Suppressor macrophage treated with lipopolysaccharide for 4 hours (primary cell): ENCODE measurements around the gene SDK1.
A peak's percentile ranks its signal among the peaks of the same experiment; 100 is the strongest.

Source experiments
- DNase-seq: peaks from one replicate; pipeline ENCODE4 v3.0.0-alpha.2; 2020

Gene SDK1

DNA sequence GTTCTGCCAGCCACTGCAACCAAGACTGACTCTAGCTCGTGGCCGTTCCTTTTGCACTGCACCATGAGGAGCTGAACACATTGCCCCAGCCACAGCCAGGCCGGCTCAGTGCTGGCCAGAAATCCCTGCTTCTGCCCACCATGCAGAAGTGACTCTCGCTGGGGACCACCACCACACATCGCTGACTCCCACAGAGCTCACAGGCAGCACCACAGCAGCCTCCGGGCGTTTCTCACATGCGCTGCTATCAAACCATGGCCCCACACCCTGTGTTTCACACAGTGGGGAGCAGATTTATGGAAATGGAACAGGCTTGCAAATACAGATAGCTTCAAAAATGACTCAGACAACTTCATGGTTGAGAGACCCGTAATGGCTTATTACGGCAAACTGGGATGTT, 15.4 kb upstream of the SDK1 start:
- DNase-seq, result no peak

DNA sequence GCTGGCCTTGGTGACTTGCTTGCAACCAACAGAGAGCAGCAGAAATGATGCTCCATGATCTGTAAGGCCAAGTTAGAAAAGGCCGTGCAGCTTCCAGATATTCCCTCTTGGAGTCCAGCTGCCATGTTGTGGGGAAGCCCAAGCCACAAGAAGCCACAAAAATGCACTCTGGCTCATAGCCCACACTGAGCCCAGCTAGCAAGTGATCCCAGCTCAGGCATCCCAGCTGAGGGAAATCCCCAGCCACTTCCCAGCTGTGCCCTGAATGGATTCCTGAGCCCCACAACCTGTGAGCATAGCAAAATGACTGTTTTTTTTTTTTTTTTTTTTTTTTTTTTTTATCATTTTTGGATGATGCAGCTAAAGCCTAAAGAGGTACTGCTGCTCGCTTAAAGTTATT, 11.1 kb upstream of the SDK1 start:
- DNase-seq, result no peak

DNA sequence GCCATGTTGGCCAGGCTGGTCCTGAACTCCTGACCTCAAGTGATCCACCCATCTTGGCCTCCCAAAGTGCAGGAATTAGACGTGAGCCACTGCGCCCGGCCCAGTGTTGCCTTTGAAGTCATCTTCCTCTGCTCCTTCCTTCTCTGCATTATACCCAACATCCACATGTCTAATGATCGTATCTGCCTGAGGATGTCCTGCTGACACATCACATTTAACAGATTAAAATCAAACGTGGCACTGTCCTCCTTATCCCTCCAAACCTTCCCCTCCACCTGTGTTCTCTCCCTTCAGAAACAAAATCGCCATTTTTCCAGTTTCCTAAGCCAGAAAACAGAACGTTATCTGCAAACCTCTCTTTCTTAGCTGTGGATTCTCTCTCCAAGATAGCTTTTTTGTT, 8.4 kb upstream of the SDK1 start:
- no peak for DNase-seq

DNA sequence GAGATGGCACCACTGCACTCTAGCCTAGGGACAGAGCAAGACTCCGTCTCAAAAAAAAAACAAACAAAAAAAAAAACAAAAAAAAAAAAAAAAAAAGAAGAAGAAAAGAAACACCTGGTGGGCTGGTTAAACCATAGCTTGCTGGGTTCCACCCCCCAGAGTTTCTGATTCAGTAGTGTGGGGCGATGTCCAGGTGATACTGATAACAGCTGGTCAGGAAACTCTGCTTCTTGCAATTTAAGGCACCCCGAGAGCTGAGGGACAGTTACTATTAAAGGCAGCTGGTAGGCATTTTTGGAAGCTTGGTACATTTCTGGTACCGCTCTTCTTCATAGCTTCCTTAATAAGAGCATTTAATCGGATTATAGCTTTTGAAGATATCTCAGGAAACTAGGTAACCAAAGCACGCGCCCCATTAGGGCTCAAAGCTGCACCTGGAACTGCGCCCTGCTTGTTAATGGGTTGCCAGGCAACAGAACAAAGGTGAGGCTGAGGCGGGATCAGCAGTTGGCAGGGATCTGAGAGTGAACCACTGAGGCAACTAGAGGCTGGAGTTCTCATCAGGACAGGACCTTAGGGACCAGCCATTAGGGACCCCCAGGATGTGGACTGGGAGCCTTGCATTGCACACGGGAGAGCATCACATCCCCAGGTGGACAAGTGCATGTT, 6.5 kb upstream of the SDK1 start:
- no peak for DNase-seq

DNA sequence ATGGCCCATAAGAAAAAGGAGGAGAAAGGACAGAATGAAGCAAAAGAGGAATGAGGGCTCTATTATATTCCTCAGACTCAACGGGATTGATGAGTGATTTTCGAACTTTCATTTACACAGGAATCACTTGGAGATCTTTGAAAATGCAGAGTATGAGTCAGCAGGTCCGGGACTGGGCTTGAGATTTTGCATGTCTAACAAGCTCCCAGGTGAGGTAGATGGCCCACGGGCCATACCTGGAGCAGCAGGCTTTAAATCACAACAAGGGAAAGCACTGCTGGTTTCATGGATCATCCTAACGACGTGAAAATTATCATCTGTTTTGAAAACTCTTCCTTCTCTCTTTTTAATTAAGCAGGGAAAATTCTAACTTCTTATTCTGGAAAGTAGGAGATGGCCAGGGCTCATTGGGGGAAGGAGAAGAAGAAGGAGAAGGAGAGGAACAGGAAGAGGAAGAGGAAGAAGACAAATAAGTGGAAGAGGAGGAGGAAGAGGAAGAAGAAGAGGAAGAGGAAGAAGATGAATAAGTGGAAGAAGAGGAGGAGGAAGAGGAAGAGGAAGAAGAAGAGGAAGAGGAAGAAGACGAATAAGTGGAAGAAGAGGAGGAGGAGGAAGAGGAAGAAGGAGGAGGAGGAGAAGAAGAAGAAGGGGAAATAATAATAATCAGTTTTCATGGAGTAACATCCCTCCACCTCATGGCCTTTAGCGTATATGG, 3.8 kb upstream of the SDK1 start:
- DNase-seq, result no peak

DNA sequence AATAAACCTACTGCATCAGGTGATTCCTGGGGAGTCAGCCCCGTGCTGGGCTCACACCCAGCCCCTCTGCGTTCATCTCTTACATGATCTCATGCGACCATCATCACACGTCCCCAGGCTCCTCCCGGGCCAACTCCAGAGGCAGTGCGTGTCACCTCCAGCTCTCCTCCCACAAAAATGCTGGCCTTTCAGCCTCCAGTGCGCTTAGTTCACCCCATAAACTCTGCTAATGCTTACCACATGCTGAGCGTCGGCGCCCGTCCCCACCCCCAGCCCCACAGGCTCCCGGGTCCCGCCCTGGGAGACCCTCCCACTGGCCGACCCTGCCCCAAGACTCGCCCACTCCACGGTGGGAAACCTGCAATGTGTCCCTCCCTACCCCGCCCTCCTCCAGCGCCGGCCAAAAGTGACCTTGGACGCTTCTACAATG, 816 bp upstream of the SDK1 start:
- no peak for DNase-seq

DNA sequence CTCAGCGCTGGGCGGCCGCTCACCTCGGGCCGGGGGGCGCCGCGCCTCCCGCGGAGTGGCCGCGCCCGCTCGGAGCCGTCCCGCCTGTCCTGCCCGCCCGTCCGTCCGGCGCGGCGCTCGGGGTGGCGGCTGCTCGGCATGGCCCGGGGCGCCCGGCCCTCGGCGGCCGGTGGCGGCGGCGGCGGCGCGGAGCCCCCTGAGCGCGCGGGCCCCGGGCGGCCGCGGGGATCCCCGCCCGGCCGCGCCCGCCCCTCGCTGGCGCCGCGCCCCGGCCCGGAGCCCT, 338 bp downstream of the SDK1 start:
- no peak for DNase-seq

DNA sequence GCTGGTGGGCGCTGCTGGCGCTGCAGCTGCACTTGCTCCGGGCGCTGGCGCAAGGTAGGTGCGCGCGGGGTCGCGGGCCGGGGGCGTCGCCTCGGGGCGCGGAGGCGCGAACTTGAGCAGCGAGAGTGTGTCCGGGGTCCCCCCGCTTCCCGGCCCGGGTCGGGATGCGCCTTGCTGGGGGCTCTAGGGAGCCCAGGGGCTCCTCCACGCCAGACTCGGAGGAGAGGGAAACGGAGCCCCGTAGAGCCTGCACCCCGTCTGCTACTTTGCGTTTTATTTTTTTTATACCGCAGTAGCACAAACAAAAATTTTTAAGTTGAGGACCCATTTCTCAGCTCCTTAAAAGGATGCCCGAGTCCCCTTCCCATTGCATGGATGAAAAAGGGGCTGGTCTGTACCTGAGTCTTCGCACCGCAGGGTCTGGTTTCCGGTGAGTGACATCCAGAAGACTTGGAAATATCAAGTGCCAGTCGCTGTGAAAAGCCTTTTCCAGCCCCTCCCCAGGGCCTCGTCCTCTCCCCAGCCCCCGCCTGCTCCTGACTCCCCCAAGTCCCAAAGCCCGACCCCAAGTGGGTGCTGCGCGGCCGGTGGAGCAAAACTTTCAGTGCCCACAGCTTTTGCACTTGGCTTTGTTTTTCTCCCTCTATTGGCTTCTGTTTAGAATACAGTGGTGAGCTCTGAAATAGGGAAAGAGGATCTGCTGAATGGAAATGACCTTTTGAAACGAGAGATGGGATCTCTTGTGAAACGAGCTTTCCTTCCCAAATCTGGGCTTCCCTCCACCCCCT, 973 bp downstream of the SDK1 start:
- peak; percentile 40 for DNase-seq

DNA sequence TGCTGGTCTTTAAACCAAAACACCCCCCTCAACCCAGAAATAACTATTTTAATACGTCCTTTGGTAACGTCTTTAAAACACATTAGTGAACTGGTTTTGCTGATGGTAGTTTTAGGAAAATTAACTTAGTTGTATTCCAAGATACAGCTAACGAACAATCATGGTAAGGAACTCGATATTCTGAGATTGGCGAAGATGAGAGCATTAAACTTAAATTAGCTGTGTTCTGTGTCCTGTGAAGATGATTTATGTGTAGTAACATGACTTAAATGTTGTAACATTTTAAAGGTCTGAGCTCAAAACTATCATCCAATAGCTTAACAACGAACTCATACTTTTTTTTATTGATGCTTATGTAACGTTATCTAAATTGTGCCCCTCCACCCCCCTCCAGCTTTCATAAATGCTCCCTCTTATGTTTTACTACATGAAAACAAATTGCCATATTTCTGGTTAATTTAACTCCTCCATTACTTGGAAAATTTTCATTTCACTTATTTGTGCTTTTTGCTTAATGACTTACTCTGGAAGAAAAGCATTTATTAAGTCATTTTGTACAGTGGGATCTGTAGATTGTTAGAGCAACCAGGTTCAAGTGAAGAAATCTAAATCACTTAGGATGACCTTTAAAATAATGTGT, 1.7 kb downstream of the SDK1 start:
- DNase-seq, result no peak

DNA sequence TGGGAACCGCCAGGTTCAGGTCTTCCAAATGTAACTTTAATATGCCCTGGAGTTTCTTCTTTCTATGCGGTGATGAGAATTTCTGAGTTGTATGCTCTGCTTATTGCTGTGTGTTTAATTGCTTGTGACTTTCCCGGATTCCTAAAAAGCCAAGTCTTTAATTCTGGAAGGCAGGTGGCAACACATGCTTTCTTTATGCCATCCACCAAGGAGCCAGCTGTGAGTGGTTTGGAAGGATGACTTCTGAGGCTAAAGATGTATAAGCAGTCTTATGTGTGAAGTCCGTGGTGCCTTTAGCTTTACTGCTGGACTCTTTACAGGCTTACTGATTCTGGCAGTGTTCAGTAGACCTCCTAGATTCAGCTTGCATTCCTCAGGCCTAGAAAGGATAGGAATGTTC, 3.1 kb downstream of the SDK1 start:
- no peak for DNase-seq

DNA sequence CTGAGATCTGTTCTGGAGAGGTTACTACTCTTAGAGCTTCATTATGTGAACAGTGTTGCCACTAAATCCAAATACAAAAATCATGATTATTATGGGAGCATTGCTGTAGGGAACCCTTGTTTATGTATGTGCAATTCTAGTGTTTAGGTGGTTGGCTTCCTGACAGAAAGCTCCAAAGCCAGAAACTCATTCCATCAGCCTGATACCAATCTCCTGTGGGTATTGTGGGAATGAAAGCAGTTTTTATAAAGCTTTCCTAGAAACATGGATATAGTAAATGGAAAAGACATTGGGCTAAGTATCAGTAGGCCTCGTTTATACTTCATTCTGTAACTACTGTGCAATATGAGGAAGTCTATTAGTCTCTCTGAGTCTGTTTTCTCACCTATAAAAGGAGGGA, 6.4 kb downstream of the SDK1 start:
- DNase-seq, result no peak

DNA sequence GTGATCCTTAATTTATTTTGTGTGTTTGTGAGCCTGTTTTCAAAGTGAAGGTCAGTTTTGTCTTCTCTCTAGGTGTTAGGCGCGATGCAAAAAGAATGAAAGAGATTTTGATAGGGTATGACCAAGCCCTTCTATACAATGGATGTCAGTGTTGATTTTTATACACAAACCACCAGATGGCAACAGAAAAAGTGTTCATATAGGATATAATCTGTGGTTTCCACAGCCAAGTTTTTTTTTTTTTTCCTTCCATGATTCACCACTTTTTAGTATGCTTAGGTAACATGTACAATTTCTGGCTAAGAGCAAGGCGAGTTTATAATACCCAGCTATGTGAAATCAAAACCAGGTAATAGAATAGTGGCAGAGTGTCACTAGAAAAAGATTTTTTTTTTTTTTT, 8.1 kb downstream of the SDK1 start:
- DNase-seq, result no peak

DNA sequence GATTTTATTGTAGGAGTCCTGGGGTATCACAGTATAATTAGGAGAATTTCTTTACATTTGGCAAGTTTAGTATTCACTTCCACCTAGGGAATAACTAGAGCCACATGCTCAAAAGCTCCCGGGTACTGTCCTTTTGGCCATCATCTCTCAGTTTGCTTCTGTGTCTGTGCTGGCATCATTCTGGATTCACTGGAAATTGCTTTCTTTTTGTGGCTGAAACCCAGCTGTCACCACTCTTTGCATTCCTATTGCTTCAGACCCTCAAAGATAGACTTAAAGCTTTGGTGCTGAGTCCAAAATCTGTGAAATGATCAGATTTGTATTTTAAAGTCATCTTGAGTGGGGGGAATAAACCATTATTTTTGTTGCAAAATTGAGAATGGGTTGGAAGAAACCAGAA, 8.9 kb downstream of the SDK1 start:
- no peak for DNase-seq

DNA sequence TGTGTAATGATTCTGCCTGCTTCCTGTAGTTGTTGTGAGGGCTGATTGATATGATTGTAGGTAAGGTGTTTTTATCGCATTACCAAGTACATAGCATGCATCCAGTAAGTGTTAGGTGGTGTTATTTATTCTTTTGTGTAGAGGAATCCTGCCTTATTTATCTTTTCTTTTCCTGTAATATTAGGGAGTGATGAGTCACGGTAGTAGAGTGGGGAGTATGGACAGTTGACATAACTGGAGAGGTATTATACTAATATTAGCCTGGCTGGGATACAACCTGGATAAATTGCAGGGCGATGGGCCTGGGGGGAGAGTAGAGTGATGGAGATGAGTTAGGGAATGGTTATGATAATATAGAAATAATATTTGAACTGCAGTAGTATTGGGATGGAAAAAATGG, 9.8 kb downstream of the SDK1 start:
- DNase-seq, result no peak

DNA sequence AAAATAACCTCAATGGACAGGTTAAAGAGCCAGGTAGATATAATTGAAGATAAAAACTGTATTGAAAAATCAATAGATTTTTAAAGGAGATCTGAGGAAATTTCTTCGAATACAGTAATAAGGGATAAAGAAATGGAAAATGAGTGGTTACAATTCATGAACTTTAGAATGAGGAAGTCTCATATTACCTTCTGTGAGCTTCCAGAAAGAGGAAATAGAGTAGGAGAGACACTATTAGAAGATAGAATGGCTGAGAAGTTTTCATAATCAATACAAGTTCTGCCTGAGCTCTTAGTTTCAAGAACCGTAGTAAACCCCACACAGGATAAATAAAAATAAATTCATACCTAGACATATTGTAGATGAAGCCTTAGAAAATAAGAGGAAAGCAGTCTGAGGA, 11.5 kb downstream of the SDK1 start:
- no peak for DNase-seq

DNA sequence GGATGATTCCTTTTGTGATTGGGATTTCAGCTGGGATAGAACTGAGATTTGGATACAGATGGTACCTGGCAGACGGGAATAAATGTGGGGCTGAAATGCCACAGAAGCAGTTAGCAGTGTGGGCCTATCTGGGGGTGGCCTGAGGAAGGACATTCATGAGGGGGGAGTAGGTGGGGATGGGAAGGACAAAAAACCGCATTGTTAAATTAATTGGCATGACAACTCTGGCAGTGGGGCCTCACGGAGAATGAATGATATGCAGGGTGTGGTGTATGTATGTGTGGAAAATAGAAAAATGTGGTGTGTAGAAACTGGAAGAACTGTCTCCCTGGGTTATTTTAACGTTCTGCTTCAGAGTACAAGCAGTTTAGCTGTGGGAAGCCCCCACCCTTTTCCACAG, 17.8 kb downstream of the SDK1 start:
- no peak for DNase-seq

DNA sequence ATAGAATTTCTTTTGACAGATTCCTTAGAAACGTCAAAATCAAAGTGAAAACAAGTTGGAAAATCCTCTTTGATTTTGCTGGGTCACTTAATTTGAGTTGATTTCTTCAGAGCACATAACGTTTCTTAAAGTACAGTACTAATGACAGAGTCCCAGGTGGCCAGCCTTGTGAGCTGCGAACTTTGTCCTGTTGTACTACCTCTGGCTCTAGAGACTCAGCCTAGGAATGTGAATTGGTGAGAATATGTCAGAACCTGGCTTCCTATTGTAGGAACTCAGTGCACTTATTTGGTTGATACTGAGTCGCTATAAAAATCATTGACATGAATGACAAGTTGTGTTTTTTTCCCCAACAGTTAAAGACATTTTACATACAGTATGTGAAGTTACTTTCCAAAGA, 20.2 kb downstream of the SDK1 start:
- no peak for DNase-seq

DNA sequence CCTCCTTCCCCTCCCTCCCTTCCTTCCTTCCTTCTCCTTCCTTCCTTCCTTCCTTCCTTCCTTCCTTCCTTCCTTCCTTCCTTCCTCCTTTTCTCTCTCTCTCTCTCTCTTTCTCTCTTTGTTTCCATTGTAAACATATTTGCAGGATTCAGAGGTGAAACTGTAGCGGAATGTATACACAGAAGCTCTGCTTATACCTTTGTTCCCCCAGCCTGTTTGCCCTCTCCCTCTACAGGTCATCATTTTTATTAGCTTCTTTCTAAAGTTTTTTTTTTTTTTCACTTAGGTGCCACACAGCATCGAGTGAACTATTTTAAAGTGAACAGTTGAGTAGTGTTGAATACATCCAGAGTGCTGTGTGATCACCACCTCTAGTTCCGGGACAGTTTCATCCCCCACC, 20.7 kb downstream of the SDK1 start:
- no peak for DNase-seq

DNA sequence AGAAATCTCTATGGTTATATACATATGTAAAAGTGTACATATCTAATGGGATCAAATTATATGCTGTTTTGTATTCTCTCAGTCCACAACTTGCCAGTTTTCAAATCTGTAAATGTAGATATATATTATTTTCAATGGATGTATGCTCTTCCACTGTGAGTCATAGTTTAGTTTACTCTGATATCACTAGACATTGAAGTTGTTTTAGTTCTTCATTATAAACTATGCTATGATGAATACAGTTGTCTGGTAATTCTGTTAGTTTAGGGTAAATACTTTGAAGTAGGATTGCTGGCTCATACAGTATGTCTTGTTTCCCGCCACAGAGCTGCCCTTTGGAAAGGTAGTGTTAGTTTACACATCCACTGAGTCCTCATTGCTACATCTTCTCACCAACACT, 25.2 kb downstream of the SDK1 start:
- DNase-seq, result no peak

DNA sequence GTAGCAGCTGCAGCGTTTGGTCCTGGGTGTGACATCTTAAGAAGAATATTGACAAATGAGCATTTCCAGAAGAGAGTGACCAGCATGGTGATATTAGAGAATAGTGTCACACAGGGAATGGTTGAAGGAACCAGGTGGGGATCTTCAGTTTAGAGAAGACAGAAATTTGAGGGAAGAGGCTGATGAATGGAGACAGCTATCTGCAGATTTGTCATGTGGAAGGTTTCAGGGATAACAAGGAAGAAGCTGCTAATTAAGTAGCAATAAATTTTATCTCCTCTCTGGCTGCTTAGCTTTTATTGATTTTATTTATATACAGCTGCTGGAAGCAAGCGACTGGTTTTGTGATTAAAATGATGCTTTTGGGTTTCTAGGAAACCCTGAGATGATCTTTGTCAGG, 26.0 kb downstream of the SDK1 start:
- DNase-seq, result no peak

DNA sequence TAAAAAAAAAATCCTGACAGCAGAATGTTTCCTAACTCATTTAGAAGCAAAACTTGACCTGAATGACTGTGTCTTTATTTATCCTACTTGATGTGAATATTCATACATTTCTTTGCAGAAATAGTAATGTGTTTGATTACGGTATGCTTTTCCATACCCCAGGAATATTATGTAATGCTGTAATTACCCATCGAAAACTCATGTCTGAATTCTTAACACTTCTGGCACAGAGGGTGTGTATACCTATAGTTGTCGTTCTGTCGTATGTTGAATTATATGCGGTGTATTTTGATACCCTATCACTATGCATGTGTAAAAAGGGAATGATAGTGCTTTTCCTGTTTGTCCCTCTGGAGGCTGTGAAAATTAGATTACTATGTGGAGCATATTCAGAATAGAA, 26.6 kb downstream of the SDK1 start:
- DNase-seq, result no peak

DNA sequence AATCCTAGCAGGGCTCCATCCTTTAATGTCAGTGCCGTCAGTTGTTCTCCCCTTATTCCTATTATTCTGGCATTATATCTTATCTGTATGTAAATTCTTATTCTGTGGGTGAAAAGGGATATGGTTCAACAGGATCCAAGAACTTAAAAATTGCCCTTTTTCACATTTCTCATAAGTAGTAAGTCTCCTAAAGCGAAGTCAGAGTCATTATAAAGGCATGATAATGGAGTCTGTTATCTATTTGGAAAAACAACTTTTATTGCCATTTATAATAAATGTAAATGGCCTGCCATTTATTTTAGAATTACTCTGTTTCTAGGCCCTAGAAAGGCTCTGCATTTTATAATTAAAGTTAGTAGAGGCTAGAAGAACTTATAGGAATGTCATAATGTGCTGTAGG, 31.3 kb downstream of the SDK1 start:
- no peak for DNase-seq

DNA sequence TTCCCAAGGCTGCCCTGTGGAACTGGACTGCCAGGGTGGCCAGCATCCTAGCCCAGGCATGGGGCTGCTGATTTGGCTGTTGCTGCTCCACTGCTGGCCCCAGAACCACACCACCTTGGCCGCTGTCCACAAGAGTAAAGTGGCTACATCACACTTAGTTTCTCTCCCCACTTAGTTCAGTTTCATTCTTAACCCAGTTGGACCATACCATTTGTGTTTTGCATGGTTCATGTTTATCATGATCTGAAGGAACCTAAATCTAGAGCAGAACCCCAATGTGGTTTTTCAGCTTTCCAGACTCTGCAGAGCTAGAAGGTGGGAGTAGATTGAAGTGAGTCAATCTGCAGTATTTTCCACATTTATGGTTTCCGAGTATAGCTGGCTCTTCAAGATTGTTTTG, 32.8 kb downstream of the SDK1 start:
- no peak for DNase-seq

DNA sequence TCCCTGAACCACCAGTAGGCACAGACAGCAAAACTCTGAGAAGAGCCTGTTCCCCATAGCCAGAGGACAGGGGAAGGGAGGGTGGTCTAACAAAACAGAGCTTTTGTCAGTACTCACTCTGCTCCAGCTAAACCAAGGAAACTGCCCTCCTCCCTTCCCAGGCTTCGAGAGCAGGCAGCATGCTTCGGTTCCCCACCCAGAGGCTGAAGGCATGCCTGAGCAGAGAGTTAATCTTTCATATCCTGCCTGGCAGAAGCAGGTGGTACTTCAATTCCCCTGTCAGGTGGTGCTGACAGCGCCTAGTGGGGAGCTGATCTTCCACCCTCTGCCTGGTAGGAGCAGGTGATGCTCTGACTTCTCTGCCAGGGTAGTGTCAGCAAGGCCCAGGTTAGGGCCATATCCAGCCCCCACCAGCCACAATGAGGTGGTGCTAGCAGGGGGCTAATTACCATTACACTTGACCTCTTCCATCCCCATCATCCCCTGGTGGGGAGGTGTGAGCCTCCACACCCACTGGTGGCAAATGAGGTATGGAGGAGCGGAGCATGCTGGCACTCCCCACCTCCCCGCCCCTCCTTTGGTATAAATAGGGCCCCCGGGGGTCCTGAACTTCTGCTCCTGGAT, 35.1 kb downstream of the SDK1 start:
- no peak for DNase-seq
